IPS DF 19.7 (cell line): ENCODE measurements around the gene WDR27.
"Not testable (repeated sequence)": the region's sequence is repeated elsewhere in the genome, so short reads cannot be mapped to it uniquely, and the experiment has no call there.

Experiments
- DNase-seq: peaks from one replicate; pipeline ENCODE4 v3.0.0-alpha.2; 2013; ENCODE audit warnings: low read depth, low spot score

Gene WDR27

DNA sequence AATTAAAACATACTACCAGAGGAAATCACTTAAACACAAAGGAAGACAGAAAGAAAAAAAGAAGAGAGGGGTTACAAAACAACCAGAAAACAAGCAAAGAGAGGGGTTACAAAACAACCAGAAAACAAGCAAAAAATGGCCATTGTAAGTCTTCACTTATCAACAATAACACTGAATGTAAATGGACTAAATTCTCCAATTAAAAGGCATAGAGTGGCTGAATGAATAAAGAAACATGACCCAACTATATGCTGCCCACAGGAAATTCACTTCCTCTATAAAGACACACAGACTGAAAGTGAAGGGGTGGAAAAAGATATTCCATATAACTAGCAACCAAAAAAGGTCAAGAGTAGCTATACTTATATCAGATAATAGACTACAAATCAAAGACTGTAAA lies 180.0 kb downstream of the WDR27 start:
- no peak for DNase-seq

DNA sequence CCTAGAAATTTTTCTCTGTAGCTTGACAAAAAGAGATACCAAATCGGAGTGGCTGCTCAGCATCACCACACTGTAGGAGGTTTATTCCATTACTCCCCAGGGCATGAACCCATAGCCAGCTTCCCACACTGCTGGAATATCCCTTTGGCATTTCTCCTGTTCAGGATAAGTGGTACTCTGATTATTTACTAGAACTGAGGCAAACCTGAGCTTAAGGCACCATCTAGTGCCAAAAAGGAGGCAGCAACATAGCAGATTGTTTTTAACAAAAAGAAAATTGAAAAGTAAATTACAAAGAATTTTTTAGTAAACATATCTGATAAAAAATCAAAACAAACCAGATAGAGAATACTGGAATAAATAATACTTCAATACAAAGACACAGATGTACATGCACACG lies 181.7 kb downstream of the WDR27 start:
- DNase-seq: no peak

DNA sequence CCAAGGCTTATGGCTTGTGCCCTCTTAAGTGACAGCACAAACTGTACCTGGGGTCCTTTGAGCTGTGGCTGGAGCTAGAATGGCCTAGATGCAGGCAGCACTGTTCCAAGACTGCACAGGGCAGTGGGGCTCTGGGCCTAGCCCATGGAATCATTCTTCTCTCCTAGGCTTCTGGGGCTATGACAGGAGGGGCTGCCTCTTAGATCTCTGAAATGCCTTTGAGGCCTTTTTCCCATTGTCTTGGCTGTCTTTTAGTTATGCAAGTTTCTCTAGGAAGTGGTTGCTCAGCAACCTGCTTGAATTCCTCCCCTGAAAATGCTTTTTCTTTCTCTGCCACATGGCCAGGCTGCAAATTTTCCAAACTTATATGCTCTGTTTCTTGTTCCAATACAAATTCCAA lies 183.4 kb downstream of the WDR27 start:
- DNase-seq: no peak

DNA sequence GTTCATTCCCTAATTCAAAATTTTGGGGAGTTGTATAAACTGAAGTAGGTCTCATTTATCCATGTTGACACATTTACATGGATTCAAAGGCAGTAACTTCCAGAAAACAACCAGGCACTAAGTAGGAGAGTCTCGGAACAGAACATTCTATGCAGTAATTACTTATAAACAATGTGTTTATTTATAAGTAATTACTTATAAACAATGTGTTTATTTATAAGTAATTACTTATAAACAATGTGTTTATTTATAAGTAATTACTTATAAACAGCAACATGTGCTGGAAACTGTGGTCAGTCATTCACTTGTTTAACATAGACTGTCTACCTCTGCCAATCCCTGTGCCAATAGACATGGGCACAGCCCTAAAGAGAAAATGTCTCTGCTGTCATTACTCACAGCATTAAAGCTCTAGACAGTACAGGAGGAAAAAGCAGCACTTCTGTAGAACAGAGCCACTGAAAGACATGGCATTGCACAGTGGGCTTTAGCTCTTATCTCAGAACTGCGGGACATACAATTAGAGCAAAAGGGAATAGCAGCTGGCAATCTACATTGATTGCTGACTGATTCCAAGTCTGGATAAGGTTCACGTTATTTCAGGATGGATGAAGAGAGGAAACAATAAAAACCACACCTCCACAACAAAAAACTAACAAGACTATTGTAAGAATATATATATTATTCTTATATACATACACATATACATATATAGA lies 188.2 kb downstream of the WDR27 start:
- DNase-seq: no peak

DNA sequence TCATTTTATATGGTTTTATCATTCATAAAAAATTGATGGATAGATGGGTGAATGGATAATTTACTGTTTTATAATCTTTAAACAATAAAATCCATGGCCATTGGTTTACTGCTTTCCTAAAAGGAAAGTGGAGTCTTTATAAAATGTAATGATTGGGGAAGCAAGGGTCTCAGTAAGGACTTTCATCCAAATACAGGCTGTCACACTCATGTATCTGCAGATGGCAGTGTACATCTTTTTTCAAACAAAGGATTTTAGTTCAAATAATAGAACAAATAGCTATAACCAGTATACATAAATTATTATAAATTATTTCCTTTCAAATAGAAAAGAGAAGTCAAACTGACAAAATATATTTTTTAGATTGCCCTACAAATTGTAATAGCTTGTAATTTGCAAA lies 190.0 kb downstream of the WDR27 start:
- not testable (repeated sequence) for DNase-seq

DNA sequence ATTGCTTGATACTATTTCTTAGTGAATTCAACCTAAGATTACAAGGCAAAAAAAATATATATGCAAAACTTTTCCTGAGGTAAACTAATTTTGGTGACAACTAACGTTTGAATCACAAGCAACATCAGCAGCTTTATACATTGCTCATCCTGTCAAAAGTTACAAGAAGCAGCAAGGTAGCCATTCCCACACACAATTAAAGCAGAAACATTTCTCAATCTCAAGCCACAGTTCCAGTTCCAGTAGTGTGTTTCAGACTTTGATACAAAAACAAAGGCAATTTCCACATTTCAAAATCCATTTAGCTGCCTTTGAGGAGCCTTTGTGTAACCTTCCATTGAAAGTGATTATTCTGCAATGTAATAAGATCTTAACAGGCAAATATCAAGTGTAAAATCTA lies 191.0 kb downstream of the WDR27 start:
- no peak for DNase-seq

DNA sequence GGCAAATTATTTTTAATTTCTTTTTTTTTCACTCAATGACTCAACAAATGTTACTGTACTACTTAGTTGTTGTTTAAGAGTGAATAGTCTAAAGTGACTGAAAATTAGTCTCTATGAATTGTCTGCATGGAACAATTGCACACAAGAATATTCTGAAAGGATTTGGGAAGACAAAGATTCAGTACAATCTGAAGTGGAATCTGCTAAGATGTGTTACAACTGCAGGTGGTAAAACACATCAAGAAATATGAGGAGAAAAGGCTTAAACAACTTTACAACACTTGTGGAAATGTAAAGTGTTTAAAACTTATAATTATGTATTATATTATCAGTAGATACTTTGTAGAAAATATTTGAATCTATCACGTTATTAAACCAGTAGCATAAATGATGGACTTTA lies 193.4 kb downstream of the WDR27 start:
- no peak for DNase-seq

DNA sequence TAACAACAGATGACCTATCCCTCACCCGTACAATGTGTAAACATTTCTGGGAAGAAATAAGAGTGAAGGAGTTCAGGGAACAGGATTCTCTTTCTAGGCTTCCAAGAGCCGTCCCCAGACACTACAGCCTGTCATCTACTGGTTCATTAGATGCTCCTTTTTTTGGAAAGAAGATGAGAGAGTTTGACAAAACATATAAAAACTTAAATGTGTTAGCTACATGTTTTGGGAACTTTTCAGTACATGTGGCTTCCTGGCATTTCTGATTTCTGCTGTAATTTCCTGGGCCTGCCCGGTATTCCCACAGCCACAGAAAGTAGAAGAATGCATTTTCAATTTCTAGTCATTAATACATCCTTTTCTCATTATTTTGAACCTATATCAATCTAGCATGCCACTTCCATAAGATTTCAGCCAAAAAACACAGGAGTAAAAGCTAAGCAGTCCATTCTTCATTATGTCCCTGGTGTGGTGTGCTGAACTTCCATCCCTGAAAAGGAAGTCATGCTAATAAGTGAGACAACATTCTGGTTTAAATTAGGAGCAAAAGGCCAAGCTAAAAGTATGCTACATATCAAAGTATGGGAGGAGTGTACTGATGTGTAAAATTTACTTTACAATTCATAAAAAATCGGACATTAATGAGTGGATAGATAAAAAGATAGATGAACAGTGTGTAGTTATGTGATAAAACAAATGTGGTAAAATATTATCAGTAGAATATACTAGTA lies 198.2 kb downstream of the WDR27 start:
- no peak for DNase-seq

DNA sequence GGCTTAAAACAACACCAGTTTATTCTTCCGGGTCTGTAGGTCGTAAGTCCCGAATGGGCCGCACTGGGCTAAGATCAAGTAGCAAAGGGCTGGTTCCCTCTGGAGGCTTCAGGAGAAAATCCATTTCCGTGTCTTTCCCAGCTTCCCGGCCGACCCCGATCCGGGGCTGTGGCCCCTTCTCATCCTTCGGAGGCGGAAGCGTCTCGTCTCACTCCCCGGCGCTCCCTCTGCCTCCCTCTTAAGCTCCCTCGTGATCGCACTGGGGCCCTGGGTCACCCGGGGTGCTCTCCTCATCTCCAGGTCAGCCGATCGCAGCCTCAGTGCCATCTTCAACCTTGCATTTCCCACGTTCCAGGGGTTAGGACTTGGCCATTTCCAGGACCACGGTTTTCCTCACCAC lies 199.4 kb downstream of the WDR27 start:
- no peak for DNase-seq

DNA sequence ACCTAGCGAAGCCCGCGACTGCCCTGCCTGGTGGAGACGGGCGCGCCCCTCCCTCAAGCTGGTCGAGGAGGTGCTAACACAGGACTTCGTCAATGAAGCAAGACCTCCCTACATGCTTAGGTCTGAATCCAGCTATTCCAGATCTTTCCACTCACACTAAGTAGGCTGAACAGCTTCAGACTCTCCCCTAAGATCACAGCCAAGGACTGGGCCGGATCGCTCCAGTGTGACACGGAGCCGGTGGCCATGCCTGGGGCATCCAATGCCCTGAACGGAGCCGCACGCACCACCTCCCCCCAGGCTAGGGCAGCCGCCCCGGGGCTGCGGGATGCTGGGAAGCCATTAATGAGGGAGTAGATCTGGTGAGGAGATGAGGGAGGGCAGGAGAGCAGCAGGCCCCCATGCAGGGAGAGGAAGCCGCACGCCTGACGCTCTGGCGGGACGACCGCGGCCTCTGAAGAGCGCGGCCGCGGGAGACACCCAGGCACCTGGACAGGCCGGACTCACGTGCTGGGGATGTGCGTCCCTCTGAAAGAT lies 200.0 kb downstream of the WDR27 start:
- no peak for DNase-seq

DNA sequence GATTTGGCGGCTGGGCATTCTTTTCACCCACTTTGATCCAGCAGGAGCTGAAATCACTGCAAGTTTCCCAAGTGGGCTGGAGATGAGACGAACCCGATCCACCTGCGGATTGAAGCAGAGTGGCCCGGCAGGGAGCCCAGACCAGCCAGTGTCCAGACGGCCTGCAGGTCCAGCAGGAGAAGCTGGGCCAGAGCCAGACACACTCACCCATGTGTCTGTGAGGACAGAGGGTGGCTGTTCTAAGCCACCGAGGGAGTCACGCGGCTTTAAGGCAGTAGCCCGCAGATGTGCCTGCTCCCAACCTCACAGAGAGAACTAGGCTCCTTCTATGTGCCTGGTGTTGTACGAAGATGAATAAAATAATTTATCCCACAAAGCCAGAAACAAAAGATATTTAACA lies 200.7 kb downstream of the WDR27 start:
- DNase-seq: no peak

DNA sequence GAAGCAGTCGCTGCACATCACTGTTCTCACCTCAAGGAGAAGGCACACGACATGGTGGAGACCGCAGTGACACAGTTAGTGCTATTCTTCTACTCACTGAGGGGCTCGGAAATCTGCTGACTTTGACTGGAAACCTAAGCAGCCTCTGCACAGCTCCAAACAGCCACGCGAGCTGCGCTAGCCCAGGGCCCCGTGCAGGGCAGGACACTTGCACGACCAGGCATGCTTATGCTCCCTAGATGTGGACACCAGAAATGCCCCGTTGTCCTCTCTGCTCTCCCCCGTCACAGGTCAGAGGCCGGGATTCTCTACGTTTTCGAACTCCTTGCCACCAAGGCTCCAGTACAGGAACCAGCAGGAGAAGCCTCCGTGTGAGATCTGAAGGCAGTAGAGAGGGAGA lies 201.1 kb downstream of the WDR27 start:
- DNase-seq: no peak

DNA sequence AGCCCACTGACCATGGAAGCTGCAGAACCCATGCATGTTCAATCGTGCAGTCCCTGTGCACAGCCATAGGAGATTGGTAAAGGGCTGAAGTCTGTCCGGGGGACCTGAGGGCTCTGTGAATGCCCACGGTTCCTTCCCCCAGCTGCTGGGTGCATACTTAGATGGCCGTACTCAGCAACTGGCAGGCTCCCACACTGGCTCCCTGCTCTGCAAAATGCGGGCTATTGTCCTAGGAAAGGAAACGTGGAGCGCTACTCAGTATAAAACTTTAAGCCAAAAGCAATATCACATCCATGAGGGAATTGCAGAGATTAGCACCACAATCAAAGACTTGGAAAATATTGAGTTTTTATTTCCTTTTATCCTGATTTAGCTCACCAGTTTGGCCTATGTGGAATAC lies 202.0 kb downstream of the WDR27 start:
- no peak for DNase-seq

DNA sequence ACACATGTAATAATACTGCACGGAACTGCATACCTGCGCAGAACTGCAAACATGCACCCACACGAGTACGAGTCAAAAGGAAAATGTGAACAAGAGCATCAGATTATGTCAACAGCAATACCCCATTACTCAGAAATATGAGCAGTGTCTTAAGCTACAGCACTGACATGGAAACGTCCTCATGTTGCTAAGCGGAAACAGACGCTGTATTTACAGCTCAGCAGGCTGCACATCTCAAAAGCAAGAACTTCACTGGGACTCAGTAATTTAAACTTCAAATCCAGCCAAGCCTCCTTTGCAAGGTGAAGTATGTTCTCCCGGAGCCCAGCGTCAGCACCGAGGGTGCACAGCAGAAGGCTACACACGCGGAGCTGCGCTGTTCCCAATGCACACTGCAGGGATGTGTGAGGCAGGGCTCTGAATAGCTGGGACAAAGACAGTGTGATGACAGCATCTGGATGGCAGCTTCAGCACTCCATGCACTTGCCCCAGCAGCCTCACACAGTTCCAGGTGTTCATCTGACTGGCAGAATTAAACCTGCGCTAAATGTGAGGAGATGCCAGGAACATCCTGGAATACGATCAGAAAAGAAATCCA lies 202.8 kb downstream of the WDR27 start:
- DNase-seq: no peak

DNA sequence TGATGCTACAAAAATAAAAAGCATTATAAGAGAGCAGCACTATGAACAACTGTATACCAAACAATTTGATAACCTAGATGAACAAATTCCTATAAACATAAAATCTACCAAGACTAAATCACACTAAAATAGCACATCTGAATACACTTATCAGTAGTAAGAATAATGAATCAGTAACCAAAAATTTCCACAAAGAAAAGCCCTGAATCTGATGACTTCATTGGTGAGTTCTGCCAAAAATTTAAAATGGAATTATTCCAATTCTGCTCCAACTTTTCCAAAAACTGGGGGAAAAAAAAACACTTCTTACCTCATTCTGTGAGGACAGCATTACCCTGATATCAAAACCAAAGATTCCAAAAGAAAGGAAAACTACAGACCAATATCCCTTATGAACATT lies 206.2 kb downstream of the WDR27 start:
- no peak for DNase-seq

DNA sequence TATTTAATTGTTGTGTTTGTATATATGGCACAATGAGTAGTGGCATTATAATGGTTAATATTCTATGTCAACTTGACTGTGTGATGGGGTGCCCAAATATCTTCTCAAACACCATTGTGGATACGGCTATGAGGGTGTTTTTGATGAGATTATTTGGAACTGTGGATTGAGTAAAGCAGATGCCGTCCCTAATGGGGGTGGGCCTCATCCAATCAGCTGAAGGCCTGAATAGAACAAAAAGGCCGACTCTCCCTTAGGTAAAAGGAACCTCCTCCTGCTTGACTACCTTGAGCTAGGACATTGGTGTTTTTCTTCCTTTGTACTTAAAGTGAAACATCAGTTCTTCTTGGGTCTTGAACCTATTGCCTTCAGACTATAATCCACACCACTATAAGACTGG lies 207.8 kb downstream of the WDR27 start:
- no peak for DNase-seq

DNA sequence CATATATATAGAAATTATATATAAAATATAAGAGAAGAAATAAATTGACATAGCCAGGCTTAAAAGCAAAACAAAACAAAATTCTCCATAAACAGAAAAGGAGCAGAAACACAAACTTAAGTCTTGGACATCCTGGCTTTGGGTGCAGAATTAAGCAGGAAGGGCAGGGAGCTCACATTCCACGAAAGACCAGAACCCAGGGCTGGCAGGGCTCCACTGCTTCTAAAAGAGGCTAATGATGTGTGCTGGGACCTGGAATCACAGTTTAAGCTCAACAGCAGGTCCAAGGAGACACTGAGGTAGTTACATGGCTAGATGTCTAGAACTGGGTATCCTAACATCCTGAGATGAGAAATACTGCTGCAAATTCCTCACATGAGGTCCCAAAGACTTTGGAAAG lies 210.3 kb downstream of the WDR27 start:
- DNase-seq: no peak

DNA sequence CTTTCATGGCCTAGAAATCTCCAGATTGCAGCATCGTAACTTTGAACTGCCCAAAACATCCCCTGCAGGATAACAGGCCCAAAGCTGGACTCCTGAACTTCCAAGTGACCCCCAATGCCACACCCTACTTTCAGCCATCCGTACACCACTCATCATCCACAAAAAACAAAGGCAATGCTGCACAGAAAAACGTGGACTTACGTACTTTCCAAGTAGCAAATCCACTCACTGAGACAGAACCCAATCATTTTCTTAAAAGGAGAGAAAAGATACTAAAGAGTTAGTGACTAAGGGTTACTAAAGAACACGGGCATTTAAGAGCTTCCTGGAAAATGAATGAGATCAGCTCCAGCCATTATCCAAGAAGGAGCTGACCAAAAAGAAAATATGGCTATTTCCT lies 211.0 kb downstream of the WDR27 start:
- no peak for DNase-seq

DNA sequence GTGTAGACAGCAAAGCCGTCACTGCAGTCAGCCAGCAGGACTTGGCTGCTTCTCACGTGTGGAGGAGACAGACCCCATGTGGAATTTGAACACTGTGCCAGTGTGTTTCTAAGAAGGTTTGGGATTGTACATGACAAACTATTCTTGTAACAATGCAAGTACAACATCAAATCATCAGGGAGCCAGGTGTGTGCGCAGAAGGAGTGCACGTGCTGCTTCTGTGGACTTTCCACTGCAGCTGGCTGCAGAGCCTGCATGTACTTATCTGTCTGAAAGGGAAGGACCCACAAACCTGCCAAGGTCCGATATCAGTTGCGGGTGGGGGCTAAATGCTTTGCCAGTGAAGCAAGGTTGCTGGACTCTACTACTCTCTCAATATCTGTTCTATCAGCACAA lies 211.6 kb downstream of the WDR27 start:
- no peak for DNase-seq

DNA sequence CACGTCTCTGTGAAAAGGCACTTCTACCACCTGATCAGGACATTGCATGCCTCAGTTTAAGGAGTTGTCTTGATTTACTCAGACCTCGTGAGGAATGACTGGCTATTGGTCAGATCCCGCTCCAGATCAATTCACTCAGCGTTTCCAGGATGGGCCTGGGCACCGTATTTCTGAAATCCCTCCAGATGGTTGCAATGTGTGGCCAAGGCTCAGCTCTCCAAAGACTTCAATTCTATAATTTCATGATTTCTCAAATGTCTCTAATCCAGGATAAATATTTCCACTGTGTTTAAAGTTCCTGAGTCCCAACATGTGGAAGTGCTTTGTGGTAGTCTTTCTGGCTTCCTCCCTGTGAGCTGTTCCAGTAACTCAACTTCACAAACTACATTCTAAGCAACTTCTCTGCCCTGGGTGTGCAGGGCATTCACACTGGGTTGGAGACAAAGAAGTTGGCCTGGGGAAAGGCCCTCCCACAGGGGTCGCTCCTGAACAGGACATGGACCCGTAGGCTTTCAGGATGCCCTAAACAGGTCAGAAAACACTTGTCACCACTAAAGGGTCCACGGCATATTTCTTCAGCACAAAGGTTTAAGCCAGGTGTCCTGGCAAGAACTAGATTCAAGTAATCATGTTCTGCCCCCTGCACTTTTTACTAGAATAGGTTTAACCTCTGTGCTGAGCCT lies 212.1 kb downstream of the WDR27 start:
- DNase-seq: no peak

DNA sequence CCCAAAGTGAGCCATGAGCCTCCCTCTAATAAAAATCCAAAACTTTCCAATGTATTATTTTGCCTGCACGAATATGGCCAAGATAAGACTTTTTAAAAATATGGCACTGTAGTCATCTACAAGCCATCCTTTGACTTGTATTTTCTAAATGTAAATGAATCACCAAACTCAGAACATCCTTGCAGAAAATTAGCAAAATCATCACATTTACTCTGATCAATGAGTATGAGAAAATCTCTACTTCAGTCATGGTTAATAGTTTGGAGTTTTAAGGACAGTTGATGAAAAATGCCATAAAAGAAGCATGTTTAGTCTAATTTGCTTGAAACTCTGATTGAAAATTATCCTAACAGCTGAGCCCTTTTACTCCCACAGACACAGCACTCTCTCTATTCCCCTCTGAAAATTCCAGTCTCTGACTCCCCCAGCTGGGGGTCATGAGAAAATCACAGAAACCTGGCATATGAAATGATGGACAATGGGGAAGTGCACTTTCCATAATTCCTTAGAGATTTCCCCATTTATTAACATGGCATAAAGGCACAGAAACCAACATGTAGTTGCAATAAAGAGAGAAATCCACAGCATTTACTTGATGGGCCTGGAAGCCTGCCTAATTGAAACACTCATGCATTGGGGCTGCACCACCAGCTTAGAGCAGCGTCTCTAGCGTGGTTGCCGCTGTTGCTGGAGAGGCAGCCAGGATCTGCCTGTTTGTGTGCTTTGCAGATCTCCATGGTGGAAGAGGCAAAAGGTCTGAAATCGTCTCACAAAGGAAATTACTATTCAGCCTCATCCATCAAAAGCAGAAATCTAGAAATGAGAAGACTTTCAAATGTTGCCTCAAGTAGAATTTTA lies 214.0 kb downstream of the WDR27 start:
- DNase-seq: no peak
